Parathyroid adenoma (tissue), 2 donors: ENCODE data around the gene HJURP.

Experiments used
- H2AFZ ChIP-seq: fragments of 300-600 bp; sonication (generic); one replicate; pipeline ENCODE4 v1.7.0; 2017; ENCODE audit warnings: antibody characterized with exemption, mild to moderate bottlenecking
- H3K27ac ChIP-seq: fragments of 300-600 bp; sonication (generic); one replicate; pipeline ENCODE4 v1.7.0; 2017
- H3K27me3 ChIP-seq: fragments of 300-600 bp; sonication (generic); one replicate; pipeline ENCODE4 v1.7.0; 2017; ENCODE audit warnings: low read length; ENCODE audit not compliant: control insufficient read depth, insufficient read depth
- H3K36me3 ChIP-seq: fragments of 300-600 bp; sonication (generic); one replicate; pipeline ENCODE4 v1.7.0; 2017; ENCODE audit warnings: low read length; ENCODE audit not compliant: control insufficient read depth, insufficient read depth
- H3K4me1 ChIP-seq: fragments of 300-600 bp; sonication (generic); one replicate; pipeline ENCODE4 v1.7.0; 2017; ENCODE audit warnings: control low read depth
- H3K4me2 ChIP-seq: fragments of 300-600 bp; sonication (generic); one replicate; pipeline ENCODE4 v1.7.0; 2017; ENCODE audit warnings: low read length
- H3K4me3 ChIP-seq: fragments of 300-600 bp; sonication (generic); one replicate; pipeline ENCODE4 v1.7.0; 2017; ENCODE audit warnings: low read depth, low read length
- H3K79me2 ChIP-seq: fragments of 300-600 bp; sonication (generic); one replicate; pipeline ENCODE4 v1.7.0; 2017; ENCODE audit warnings: control low read depth
- H3K9ac ChIP-seq: fragments of 300-600 bp; sonication (generic); one replicate; pipeline ENCODE4 v1.7.0; 2017; ENCODE audit warnings: mild to moderate bottlenecking
- H3K9me3 ChIP-seq: fragments of 300-600 bp; sonication (generic); one replicate; pipeline ENCODE4 v1.7.0; 2017; ENCODE audit warnings: low read length; ENCODE audit not compliant: control insufficient read depth
- TF ChIP-seq, protein P1 (sequence below): fragments of 300-600 bp; sonication (generic); IDR thresholded peaks from one replicate; pipeline ENCODE4 v1.7.0; 2017; ENCODE audit warnings: antibody characterized with exemption, mild to moderate bottlenecking
- donor health status: primary hyperparathyroidism.

Gene HJURP

DNA sequence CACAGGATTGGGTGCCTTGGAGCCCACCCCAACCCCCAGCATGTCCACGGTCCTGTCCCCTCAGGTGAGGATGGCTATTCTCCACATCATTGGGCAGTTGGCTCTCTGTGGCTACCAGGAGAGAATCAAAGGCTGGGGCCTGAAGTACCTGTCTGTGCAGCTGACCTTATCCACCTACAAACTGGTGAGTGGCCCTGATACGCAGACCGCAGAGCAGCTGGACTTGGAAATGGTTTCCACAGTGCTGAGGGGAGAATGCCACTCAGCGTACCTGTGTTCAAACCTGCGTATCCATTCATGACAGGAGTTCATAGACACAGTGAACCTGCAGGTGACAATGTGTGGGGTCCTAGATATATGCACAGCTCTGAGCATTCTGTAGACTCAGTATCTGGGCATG is 54.6 kb downstream of the HJURP start:
- H3K4me3 ChIP-seq = no peak overlapping the region
- no peaks in the 10 kb centered on the region for H3K9me3 ChIP-seq
- H3K4me2 ChIP-seq = no peak overlapping the region
- no peaks in the 10 kb centered on the region for H3K4me1 ChIP-seq
- no peak overlapping the region for H3K9ac ChIP-seq
- no peaks in the 10 kb centered on the region for H3K36me3 ChIP-seq
- no peaks in the 10 kb centered on the region for H3K27me3 ChIP-seq
- TF ChIP-seq, protein P1, sequence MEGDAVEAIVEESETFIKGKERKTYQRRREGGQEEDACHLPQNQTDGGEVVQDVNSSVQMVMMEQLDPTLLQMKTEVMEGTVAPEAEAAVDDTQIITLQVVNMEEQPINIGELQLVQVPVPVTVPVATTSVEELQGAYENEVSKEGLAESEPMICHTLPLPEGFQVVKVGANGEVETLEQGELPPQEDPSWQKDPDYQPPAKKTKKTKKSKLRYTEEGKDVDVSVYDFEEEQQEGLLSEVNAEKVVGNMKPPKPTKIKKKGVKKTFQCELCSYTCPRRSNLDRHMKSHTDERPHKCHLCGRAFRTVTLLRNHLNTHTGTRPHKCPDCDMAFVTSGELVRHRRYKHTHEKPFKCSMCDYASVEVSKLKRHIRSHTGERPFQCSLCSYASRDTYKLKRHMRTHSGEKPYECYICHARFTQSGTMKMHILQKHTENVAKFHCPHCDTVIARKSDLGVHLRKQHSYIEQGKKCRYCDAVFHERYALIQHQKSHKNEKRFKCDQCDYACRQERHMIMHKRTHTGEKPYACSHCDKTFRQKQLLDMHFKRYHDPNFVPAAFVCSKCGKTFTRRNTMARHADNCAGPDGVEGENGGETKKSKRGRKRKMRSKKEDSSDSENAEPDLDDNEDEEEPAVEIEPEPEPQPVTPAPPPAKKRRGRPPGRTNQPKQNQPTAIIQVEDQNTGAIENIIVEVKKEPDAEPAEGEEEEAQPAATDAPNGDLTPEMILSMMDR = no peak
- H3K27ac ChIP-seq = no peak overlapping the region
- H3K79me2 ChIP-seq = no peaks in the 10 kb centered on the region
- H2AFZ ChIP-seq = no peak overlapping the region

DNA sequence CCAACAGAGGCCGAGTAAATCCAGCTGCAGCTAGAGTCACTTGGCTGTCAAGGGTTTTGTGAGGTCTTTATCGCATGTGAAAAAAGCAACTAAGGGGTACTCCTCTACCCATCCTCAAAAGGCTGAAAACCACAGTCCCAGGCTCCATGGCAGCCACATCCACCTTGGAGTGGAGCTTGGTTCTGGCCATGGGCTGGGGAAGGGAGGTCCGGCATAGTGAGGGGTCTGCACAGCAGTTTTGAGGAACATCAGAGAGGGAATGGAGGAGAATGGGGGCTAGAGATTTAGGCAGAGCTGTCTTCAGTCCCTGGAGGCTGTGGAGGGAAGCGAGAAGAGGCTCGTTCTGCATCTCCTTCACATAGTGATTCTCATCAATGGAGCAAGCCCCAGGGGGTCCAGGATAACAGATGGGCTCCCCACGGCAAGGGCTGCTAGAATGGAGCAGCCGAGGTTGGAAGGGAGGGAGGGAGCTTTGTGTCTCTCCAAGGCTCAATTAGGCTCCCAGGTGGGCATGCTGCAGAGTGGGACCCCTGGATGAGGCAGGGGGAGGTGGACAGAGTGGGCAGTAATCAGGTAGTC is 55.2 kb downstream of the HJURP start:
- no peak overlapping the region for H3K4me3 ChIP-seq
- H3K27me3 ChIP-seq = no peaks in the 10 kb centered on the region
- no peaks in the 10 kb centered on the region for H3K36me3 ChIP-seq
- no peaks in the 10 kb centered on the region for H3K9me3 ChIP-seq
- no peak overlapping the region for H3K4me2 ChIP-seq
- no peaks in the 10 kb centered on the region for H3K79me2 ChIP-seq
- H2AFZ ChIP-seq = no peak overlapping the region
- H3K9ac ChIP-seq = no peak overlapping the region
- H3K27ac ChIP-seq = no peak overlapping the region
- no peaks in the 10 kb centered on the region for H3K4me1 ChIP-seq
- TF ChIP-seq, protein P1 = no peak

DNA sequence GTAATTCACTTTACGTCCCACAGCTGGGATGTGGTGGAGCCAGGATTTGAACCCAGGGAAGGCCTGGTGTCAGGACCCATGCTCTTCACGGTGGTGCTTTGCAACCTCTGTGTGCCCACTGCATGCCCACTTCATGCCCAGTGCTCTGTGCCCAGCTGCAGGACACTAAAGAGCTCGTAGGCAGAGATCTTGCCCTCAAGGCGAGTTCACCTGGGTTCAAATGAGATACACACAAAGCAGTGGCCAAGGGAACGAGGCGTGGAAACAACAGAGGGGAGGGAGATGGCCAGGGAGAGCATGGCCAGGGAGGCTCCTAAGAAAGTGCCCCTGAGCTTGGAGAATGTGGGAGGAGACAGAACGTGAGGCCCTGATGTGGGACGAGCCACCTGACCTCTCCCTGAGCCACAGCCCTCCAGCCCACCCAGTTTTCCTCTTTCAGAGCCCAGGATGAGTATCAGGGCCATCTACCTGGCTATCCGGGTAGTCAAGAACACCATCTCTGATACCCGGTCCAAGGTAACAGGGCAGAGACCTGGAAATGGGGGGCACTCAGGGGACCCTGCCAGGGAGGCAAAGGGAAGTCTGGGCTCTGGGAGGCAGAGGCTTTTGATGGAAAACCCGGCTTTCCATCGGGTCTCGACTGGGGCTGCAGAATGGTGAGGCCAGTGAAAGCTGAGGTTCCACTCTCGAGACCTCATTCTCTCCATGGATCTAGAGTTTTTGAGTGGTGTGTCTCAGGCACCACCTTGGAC is 55.8 kb downstream of the HJURP start:
- no peak overlapping the region for H3K27ac ChIP-seq
- H3K9ac ChIP-seq = no peak overlapping the region
- no peaks in the 10 kb centered on the region for H3K36me3 ChIP-seq
- H2AFZ ChIP-seq = no peak overlapping the region
- no peaks in the 10 kb centered on the region for H3K9me3 ChIP-seq
- TF ChIP-seq, protein P1 = no peak
- no peak overlapping the region for H3K4me2 ChIP-seq
- H3K79me2 ChIP-seq = no peaks in the 10 kb centered on the region
- H3K4me3 ChIP-seq = no peak overlapping the region
- no peaks in the 10 kb centered on the region for H3K27me3 ChIP-seq
- no peaks in the 10 kb centered on the region for H3K4me1 ChIP-seq

DNA sequence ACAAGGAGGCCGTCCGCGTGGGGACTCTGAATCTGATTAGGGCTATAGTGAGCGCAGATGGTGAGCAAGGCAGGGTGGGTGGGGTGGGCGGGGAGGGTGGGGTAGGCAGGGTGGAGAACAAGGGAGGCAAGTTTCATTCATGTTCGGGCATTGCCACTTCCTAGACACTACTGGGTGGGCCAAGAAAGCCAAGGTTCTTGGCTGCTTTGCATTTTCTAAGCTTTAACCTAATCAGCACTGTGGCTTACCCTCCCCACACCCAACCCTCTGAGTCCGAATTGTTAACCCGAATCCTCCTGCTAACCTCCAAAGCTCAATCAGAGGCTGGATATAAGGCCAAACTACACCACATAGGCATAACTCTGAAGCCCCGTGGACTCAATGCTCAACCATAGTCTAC is 58.1 kb downstream of the HJURP start:
- H3K9ac ChIP-seq = no peak overlapping the region
- TF ChIP-seq, protein P1 = no peak
- H3K4me2 ChIP-seq = no peak overlapping the region

More for the DNA sequence above, 58.1 kb downstream of the HJURP start:
- Histone ChIP-seq H3K4me3 (no peak overlapping the region), H3K27ac (no peak overlapping the region), H3K4me1 (no peaks in the 10 kb centered on the region), H3K9me3 (no peaks in the 10 kb centered on the region), H3K27me3 (no peaks in the 10 kb centered on the region), H3K36me3 (no peaks in the 10 kb centered on the region), H3K79me2 (no peaks in the 10 kb centered on the region), H2AFZ (no peak overlapping the region)
